Activated CD8-positive, alpha-beta memory T cell treated with anti-CD3 and anti-CD28 coated beads for 4 hours (primary cell): ENCODE measurements around the gene CHN1.

Source experiments
- DNase-seq, 2 donors: peaks; one replicate each; pipeline ENCODE4 v3.0.0-alpha.2; 2020; ENCODE audit warnings: low read depth in 2 of 2

CHN1 gene

GRCh38 chr2:174827371-174828369, 177.5 kb downstream of the CHN1 start:
- DNase-seq = no peak

- DNase-seq = no peak
These were observed 179.1 kb downstream of the CHN1 start for GRCh38 chr2:174826051-174826450.

- no peak for DNase-seq
These were observed 181.1 kb downstream of the CHN1 start for GRCh38 chr2:174824068-174824467.

- no peak for DNase-seq
These were observed 183.6 kb downstream of the CHN1 start for GRCh38 chr2:174821628-174822027.

- no peak for DNase-seq
These were observed 184.8 kb downstream of the CHN1 start for GRCh38 chr2:174820361-174820760.

- no peak for DNase-seq
These were observed 189.7 kb downstream of the CHN1 start for GRCh38 chr2:174815526-174815925.

GRCh38 chr2:174812037-174812436, 193.1 kb downstream of the CHN1 start:
- no peak for DNase-seq

GRCh38 chr2:174807931-174808330, 197.2 kb downstream of the CHN1 start:
- DNase-seq = no peak

- no peak for DNase-seq
These were observed 199.4 kb downstream of the CHN1 start for GRCh38 chr2:174805803-174806202.

- DNase-seq = no peak
These were observed 202.7 kb downstream of the CHN1 start for GRCh38 chr2:174802459-174802858.

- DNase-seq = no peak
These were observed 204.6 kb downstream of the CHN1 start for GRCh38 chr2:174800436-174801205.

GRCh38 chr2:174798801-174799200, 206.4 kb downstream of the CHN1 start:
- DNase-seq = no peak

- no peak for DNase-seq
These were observed 207.4 kb downstream of the CHN1 start for GRCh38 chr2:174797781-174798276.

- DNase-seq = no peak
These were observed 208.8 kb downstream of the CHN1 start for GRCh38 chr2:174796319-174796771.

- DNase-seq = no peak
These were observed 210.3 kb downstream of the CHN1 start for GRCh38 chr2:174794851-174795374.

- no peak for DNase-seq
These were observed 212.7 kb downstream of the CHN1 start for GRCh38 chr2:174792309-174793025.

GRCh38 chr2:174791746-174792280, 213.4 kb downstream of the CHN1 start:
- no peak for DNase-seq

- no peak for DNase-seq
These were observed 214.2 kb downstream of the CHN1 start for GRCh38 chr2:174791020-174791419.

- DNase-seq = no peak
These were observed 216.2 kb downstream of the CHN1 start for GRCh38 chr2:174789001-174789400.

GRCh38 chr2:174788291-174788929, 216.8 kb downstream of the CHN1 start:
- no peak for DNase-seq
